H1 (cell line): ENCODE data around the gene NEO1. TPM values are rescaled to one million over a fixed set of nuclear protein-coding genes. Genes with fewer than 3 reads are reported as not detected.

Experiments used
- CTCF ChIA-PET: fragments of 300-600 bp; sonication (Branson Sonifier 250); formaldehyde crosslinking; loops from one replicate; lab custom pipeline; 2021; ENCODE audit not compliant: partially characterized antibody; lab: Charles Lee
- POLR2A ChIA-PET: fragments of 300-600 bp; sonication (Branson Sonifier 250); formaldehyde crosslinking; loops from one replicate; lab custom pipeline; 2021; ENCODE audit warnings: inconsistent platforms; ENCODE audit not compliant: partially characterized antibody; lab: Charles Lee
- DNase-seq, 2 experiments: peaks; one replicate each; pipeline versions ENCODE4 v3.0.0 to v3.0.0-alpha.2; 2010 to 2022; ENCODE audit warnings: low spot score in 2 of 2, low read depth in 1 of 2, mixed read lengths in 1 of 2
- FAIRE-seq: peaks from 2 replicates; lab custom pipeline; 2011; peaks lifted over from hg19 to GRCh38; lab: Jason Lieb, UNC
- H2AFZ ChIP-seq: 2 replicates; pipeline ENCODE4 v1.8.1; 2012; ENCODE audit warnings: low read length, inconsistent platforms
- H2AK5ac ChIP-seq: 2 replicates; pipeline ENCODE4 v1.6.1; 2013; ENCODE audit warnings: low read depth, low read length
- H2BK120ac ChIP-seq: replicated peaks from 2 replicates; pipeline ENCODE3; 2013; ENCODE audit warnings: low read depth, low read length, inconsistent platforms
- H2BK12ac ChIP-seq: 2 replicates; pipeline ENCODE4 v1.6.1; 2013; ENCODE audit warnings: low read depth, low read length
- H2BK15ac ChIP-seq: 2 replicates; pipeline ENCODE4 v1.6.1; 2013; ENCODE audit warnings: low read length
- H2BK20ac ChIP-seq: 2 replicates; pipeline ENCODE4 v1.6.1; 2013; ENCODE audit warnings: low read length
- H2BK5ac ChIP-seq: 2 replicates; pipeline ENCODE4 v1.6.1; 2013; ENCODE audit warnings: low read depth, low read length
- H3K14ac ChIP-seq: 2 replicates; pipeline ENCODE4 v1.6.1; 2013; ENCODE audit warnings: inconsistent platforms; ENCODE audit not compliant: insufficient read length
- H3K18ac ChIP-seq: 2 replicates; pipeline ENCODE4 v1.6.1; 2013; ENCODE audit warnings: low read length; ENCODE audit errors: extremely low read depth
- H3K23ac ChIP-seq: 2 replicates; pipeline ENCODE4 v1.6.1; 2013; ENCODE audit warnings: inconsistent platforms; ENCODE audit not compliant: insufficient read length
- H3K23me2 ChIP-seq: 2 replicates; pipeline ENCODE4 v1.6.1; 2013; ENCODE audit warnings: low read depth, low read length
- H3K27ac ChIP-seq: 2 replicates; pipeline ENCODE4 v1.6.1; 2011; ENCODE audit warnings: low read depth, low read length, inconsistent platforms
- H3K27me3 ChIP-seq, 4 experiments: replicated peaks in 1 of 4; 1 replicate in 1 of 4; 2 replicates in 3 of 4; pipeline versions ENCODE4 v1.6.1 to v1.8.1; 2011 to 2013; ENCODE audit warnings: low read length in 3 of 4, mild to moderate bottlenecking in 3 of 4, inconsistent platforms in 2 of 4, mixed read lengths in 2 of 4, moderate library complexity in 1 of 4; ENCODE audit not compliant: control insufficient read depth in 3 of 4, insufficient read depth in 3 of 4; ENCODE audit errors: extremely low read depth in 1 of 4
- H3K36me3 ChIP-seq, 4 experiments: 2 replicates each; pipeline versions ENCODE4 v1.6.1 to v1.8.1; 2011 to 2013; ENCODE audit warnings: mild to moderate bottlenecking in 4 of 4, low read length in 3 of 4, moderate library complexity in 2 of 4, control low read depth in 1 of 4, inconsistent platforms in 1 of 4; ENCODE audit not compliant: insufficient read depth in 4 of 4, control insufficient read depth in 2 of 4
- H3K4ac ChIP-seq: replicated peaks from 2 replicates; pipeline ENCODE3; 2013; ENCODE audit warnings: low read length, low read depth, mixed read lengths, inconsistent platforms; ENCODE audit not compliant: insufficient read length
- H3K4me1 ChIP-seq, 4 experiments: replicated peaks in 1 of 4; 1 replicate in 1 of 4; 2 replicates in 3 of 4; pipeline versions ENCODE4 v1.6.1 to v1.8.1; 2011 to 2013; ENCODE audit warnings: low read length in 3 of 4, inconsistent platforms in 2 of 4, mixed read lengths in 1 of 4; ENCODE audit not compliant: insufficient read depth in 4 of 4, control insufficient read depth in 3 of 4
- H3K4me2 ChIP-seq, 2 experiments: 2 replicates each; pipeline versions ENCODE4 v1.6.1 to v1.8.1; 2011 to 2013; ENCODE audit warnings: low read depth in 2 of 2, low read length in 2 of 2, control low read depth in 1 of 2, inconsistent platforms in 1 of 2, mild to moderate bottlenecking in 1 of 2; ENCODE audit not compliant: insufficient read depth in 1 of 2
- H3K4me3 ChIP-seq, 4 experiments: fragments of 200-600, 300-600 bp in 1 of 4; sonication (generic), shearing (Covaris generic), sonication (Bioruptor Twin) in 1 of 4; 2 replicates each; pipeline versions ENCODE4 v1.5.1 to v1.8.1; 2011 to 2016; ENCODE audit warnings: low read length in 4 of 4, low read depth in 3 of 4, control low read depth in 2 of 4, inconsistent platforms in 2 of 4, mild to moderate bottlenecking in 2 of 4, mixed read lengths in 1 of 4, moderate library complexity in 1 of 4; ENCODE audit not compliant: insufficient read depth in 2 of 4; ENCODE audit errors: extremely low read depth in 1 of 4
- H3K56ac ChIP-seq: replicated peaks from 2 replicates; pipeline ENCODE3; 2013; ENCODE audit warnings: low read depth, mild to moderate bottlenecking, mixed read lengths, low read length, inconsistent platforms; ENCODE audit not compliant: insufficient read length
- H3K79me1 ChIP-seq: 2 replicates; pipeline ENCODE4 v1.6.1; 2013; ENCODE audit warnings: low read depth, low read length, control low read depth
- H3K79me2 ChIP-seq, 2 experiments: 2 replicates each; pipeline versions ENCODE4 v1.6.1 to v1.8.1; 2012 to 2013; ENCODE audit warnings: low read length in 2 of 2, mild to moderate bottlenecking in 2 of 2, inconsistent platforms in 1 of 2; ENCODE audit not compliant: insufficient read depth in 2 of 2, control insufficient read depth in 1 of 2
- H3K9ac ChIP-seq, 4 experiments: replicated peaks in 1 of 4; 1 replicate in 1 of 4; 2 replicates in 3 of 4; pipeline versions ENCODE4 v1.6.1 to v1.8.1; 2011 to 2013; ENCODE audit warnings: low read depth in 3 of 4, low read length in 3 of 4, control low read depth in 2 of 4, mild to moderate bottlenecking in 2 of 4, moderate library complexity in 2 of 4, inconsistent platforms in 1 of 4; ENCODE audit errors: extremely low read depth in 1 of 4
- H3K9me3 ChIP-seq, 2 experiments: 2 replicates each; pipeline versions ENCODE4 v1.6.1 to v1.8.1; 2012 to 2013; ENCODE audit warnings: mild to moderate bottlenecking in 2 of 2, moderate library complexity in 2 of 2, control low read depth in 1 of 2, inconsistent platforms in 1 of 2, low read depth in 1 of 2, low read length in 1 of 2, mixed read lengths in 1 of 2; ENCODE audit not compliant: insufficient read depth in 2 of 2
- H4K20me1 ChIP-seq, 2 experiments: replicated peaks in 1 of 2; 2 replicates each; pipeline versions ENCODE3 to v1.8.1; 2011 to 2013; ENCODE audit warnings: inconsistent platforms in 2 of 2, low read length in 2 of 2, mild to moderate bottlenecking in 1 of 2; ENCODE audit not compliant: insufficient read depth in 2 of 2, control insufficient read depth in 1 of 2
- H4K5ac ChIP-seq: 2 replicates; pipeline ENCODE4 v1.6.1; 2013; ENCODE audit warnings: low read length, low read depth, mixed read lengths, inconsistent platforms; ENCODE audit not compliant: insufficient read length
- H4K8ac ChIP-seq: 2 replicates; pipeline ENCODE4 v1.8.0; 2013; ENCODE audit warnings: mild to moderate bottlenecking, moderate library complexity, low read length, inconsistent platforms; ENCODE audit not compliant: insufficient read depth; ENCODE audit errors: extremely low read depth
- H4K91ac ChIP-seq: replicated peaks from 2 replicates; pipeline ENCODE3; 2013; ENCODE audit warnings: low read length, mixed read lengths, inconsistent platforms; ENCODE audit not compliant: insufficient read length
- KDM1A ChIP-seq: fragments of 200-600, 300-600 bp; sonication (generic); IDR thresholded peaks from 2 replicates; pipeline ENCODE4 v1.7.1; 2016; ENCODE audit warnings: mild to moderate bottlenecking, low read length, borderline replicate concordance
- POLR2A ChIP-seq, 2 experiments: IDR thresholded peaks; 1 replicate in 1 of 2; 2 replicates in 1 of 2; pipeline ENCODE4 v1.6.1; 2011; ENCODE audit warnings: low read depth in 2 of 2, low read length in 2 of 2, mild to moderate bottlenecking in 2 of 2; ENCODE audit errors: control extremely low read depth in 1 of 2
- POLR2AphosphoS5 ChIP-seq: IDR thresholded peaks from 2 replicates; pipeline ENCODE4 v1.6.1; 2011; ENCODE audit warnings: low read depth, low read length
- WGBS, 2 experiments: shearing (Covaris generic) in 1 of 2; methylation state at CpG; one replicate each; pipeline versions ENCODE4 v1.1.6 to v1.1.7; 2013 to 2015; ENCODE audit warnings: low lambda C conversion rate in 2 of 2, mixed read lengths in 2 of 2, inconsistent platforms in 1 of 2, low coverage in 1 of 2, missing lambda C conversion rate in 1 of 2; ENCODE audit not compliant: insufficient replicate concordance in 2 of 2, insufficient coverage in 1 of 2, insufficient read length in 1 of 2; ENCODE audit errors: extremely low coverage in 1 of 2, missing lambda C conversion rate in 1 of 2; 5-methylcytosine and 5-hydroxymethylcytosine counted together
- polyA plus RNA-seq, 7 experiments: library from polyadenylated mRNA; depleted of rRNA in 3 of 7; stranded (reverse) in 5 of 7; unstranded in 2 of 7; fragments of >200 nt in 5 of 7; fragments of 200-250 nt in 2 of 7; gene quantifications; 1 replicate in 5 of 7; 2 replicates in 1 of 7; 4 replicates in 1 of 7; pipeline versions ENCODE4 v1.2.1 to v1.2.3, GENCODE V29; 2011 to 2013; ENCODE audit warnings: missing spikeins in 2 of 7, mixed read lengths in 2 of 7
- total RNA-seq: library from RNA; stranded (reverse); fragmentation: NEBNext Ultra II Directional; extraction: Animal tissue kit (Norgen Biotek cat#: 25700); gene quantifications from 2 replicates; pipeline ENCODE4 v1.2.1, GENCODE V29; 2021
- TF ChIP-seq, protein P1 (sequence below): IDR thresholded peaks from 2 replicates; pipeline ENCODE4 v1.6.1; 2012; ENCODE audit warnings: inconsistent platforms

NEO1 gene
- total and polyA plus RNA-seq, 2 of the 8 experiments (the other 6 are each of a cell fraction or from before 2014, with no cell fraction given) = 36.0 to 51.0 TPM

DNA sequence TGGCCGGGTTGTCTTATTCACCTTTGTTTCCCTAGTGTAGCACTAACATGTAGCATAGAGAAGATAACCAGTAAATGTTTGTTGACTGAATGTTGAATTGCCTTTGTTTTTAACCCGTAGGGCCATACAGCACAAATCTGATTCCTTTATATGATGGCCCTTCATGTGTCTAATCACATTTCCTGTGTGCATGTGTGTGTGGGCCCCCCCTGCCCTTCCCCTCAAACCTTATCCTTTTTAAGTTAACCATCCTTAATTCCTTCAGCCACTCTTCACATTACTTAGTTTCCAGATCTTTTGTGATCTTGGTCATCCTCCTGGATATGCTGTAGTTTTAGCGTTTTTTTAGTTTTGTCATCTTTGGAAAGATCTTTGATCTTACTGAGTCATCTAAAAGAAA lies 4.2 kb downstream of the NEO1 start:
- Histone ChIP-seq H3K4me1 (peaks cover 0 to 5% (median 0%) of the 10 kb centered on the region in 4 experiments; a peak in 1 of 7 replicates), H3K79me2 (peaks cover 3 to 83% of the 10 kb centered on the region in 2 experiments; a peak in 3 of 4 replicates), H2BK5ac (no peak overlapping the region), H3K9me3 (no peaks in the 10 kb centered on the region), H4K91ac (no peak overlapping the region), H3K4me2 (no peak overlapping the region), H3K36me3 (no peaks in the 10 kb centered on the region), H3K9ac (no peak overlapping the region; a peak in 1 of 7 replicates), H3K56ac (no peak overlapping the region), H2BK12ac (no peak overlapping the region), H3K27ac (no peak overlapping the region), H2BK15ac (no peak overlapping the region), H3K27me3 (no peaks in the 10 kb centered on the region), H4K20me1 (peaks cover 2 to 10% of the 10 kb centered on the region in 2 experiments), H4K5ac (no peak overlapping the region), H3K4me3 (no peak overlapping the region), H2BK20ac (no peak overlapping the region), H3K23ac (no peak overlapping the region), H3K4ac (no peak overlapping the region), H2BK120ac (no peak overlapping the region), H3K23me2 (0 out of 2 replicates have a peak, but pooled peaks cover 1% of the 10 kb centered on the region), H3K18ac (no peak overlapping the region), H2AK5ac (no peak overlapping the region), H3K14ac (no peak overlapping the region), H4K8ac (no peak overlapping the region), H2AFZ (no peak overlapping the region), H3K79me1 (peaks cover 9% of the 10 kb centered on the region)
- ChIA-PET CTCF (interaction anchor here (1.0 kb wide), 1 partner anchor 335 kb away, joined by 3 read pairs; no protein-coding TSS in a partner anchor), POLR2A (interaction anchor here (0.9 to 1.2 kb wide), 3 partner anchors 11 to 26 kb away, joined by 3 to 5 read pairs (median 3); no protein-coding TSS in a partner anchor)
- FAIRE-seq = no peak
- no peak for TF ChIP-seq KDM1A
- TF ChIP-seq, protein P1, sequence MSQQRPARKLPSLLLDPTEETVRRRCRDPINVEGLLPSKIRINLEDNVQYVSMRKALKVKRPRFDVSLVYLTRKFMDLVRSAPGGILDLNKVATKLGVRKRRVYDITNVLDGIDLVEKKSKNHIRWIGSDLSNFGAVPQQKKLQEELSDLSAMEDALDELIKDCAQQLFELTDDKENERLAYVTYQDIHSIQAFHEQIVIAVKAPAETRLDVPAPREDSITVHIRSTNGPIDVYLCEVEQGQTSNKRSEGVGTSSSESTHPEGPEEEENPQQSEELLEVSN = no peak
- TF ChIP-seq POLR2AphosphoS5 = no peak
- no peak for TF ChIP-seq POLR2A (IDR thresholded peaks at IDR 0.05; ENCODE audit: control extremely low read depth in 1 of 2, low read depth in 2 of 2, low read length in 2 of 2)
- 83% methylated on average over 3 of the region's 3 CpGs; no CpG with 5 or more reads in 1 of the 2 experiments for whole genome bisulfite sequencing, 2 experiments
- no peak for DNase-seq
